SU-DHL-6 (cell line): ENCODE data around the gene ZNF80.

Experiments
- H2AFZ ChIP-seq: fragments of 200-600 bp; sonication (generic); 2 replicates; pipeline ENCODE4 v1.6.1; 2014; ENCODE audit warnings: low read depth, mild to moderate bottlenecking, moderate library complexity, mixed read lengths, antibody characterized with exemption, low read length; ENCODE audit not compliant: severe bottlenecking
- H3F3A ChIP-seq: fragments of 200-600 bp; shearing (Covaris generic); 2 replicates; pipeline ENCODE4 v1.6.0; 2016; ENCODE audit warnings: antibody characterized with exemption, mild to moderate bottlenecking; ENCODE audit not compliant: insufficient read depth
- H3K27ac ChIP-seq: fragments of 200-600 bp; sonication (generic); 2 replicates; pipeline ENCODE4 v1.5.1; 2016; ENCODE audit warnings: low read depth, mild to moderate bottlenecking, low read length, moderate library complexity, mixed read lengths
- H3K27me3 ChIP-seq: fragments of 200-600 bp; sonication (generic), shearing (Covaris generic); 2 replicates; pipeline ENCODE4 v1.6.0; 2014; ENCODE audit warnings: mild to moderate bottlenecking, low read length
- H3K36me3 ChIP-seq: fragments of 200-600 bp; sonication (generic); 2 replicates; pipeline ENCODE4 v1.6.1; 2014; ENCODE audit warnings: mild to moderate bottlenecking, low read length, mixed read lengths
- H3K4me2 ChIP-seq: fragments of 300-600, 200-600 bp; shearing (Covaris generic), sonication (generic); 2 replicates; pipeline ENCODE4 v1.6.0; 2014; ENCODE audit warnings: low read length, low read depth, mild to moderate bottlenecking; ENCODE audit not compliant: poor library complexity, severe bottlenecking
- H3K4me3 ChIP-seq: fragments of 200-600 bp; sonication (generic); 2 replicates; pipeline ENCODE4 v1.5.1; 2014; ENCODE audit warnings: antibody characterized with exemption, low read length, mild to moderate bottlenecking, mixed read lengths; ENCODE audit not compliant: insufficient read depth, poor library complexity, severe bottlenecking
- H3K79me2 ChIP-seq: fragments of 200-600 bp; sonication (generic); 2 replicates; pipeline ENCODE4 v1.6.1; 2014; ENCODE audit warnings: mild to moderate bottlenecking, low read length, moderate library complexity; ENCODE audit not compliant: insufficient read depth
- H3K9ac ChIP-seq: fragments of 200-600 bp; sonication (generic); 2 replicates; pipeline ENCODE4 v1.7.0; 2014; ENCODE audit warnings: mild to moderate bottlenecking, low read length
- H3K9me2 ChIP-seq: fragments of 200-600 bp; sonication (generic); replicated peaks from 2 replicates; pipeline ENCODE4 v1.6.1; 2014; ENCODE audit warnings: low read length; ENCODE audit not compliant: insufficient read depth
- H3K9me3 ChIP-seq: fragments of 200-600 bp; sonication (generic); 2 replicates; pipeline ENCODE4 v1.6.1; 2014; ENCODE audit warnings: low read length, mixed read lengths; ENCODE audit not compliant: insufficient read depth
- H4K20me1 ChIP-seq: fragments of 200-600 bp; sonication (generic); 2 replicates; pipeline ENCODE4 v1.6.1; 2014; ENCODE audit warnings: low read depth, mild to moderate bottlenecking, antibody characterized with exemption, low read length, moderate library complexity, mixed read lengths
- EZH2phosphoT487 ChIP-seq: fragments of 200-600 bp; sonication (generic), shearing (Covaris generic); conservative IDR thresholded peaks from 2 replicates; pipeline ENCODE4 v1.6.1; 2018; ENCODE audit warnings: mild to moderate bottlenecking, antibody characterized with exemption, low read length, moderate library complexity, mixed read lengths
- TF ChIP-seq, protein P1 (sequence below): fragments of 200-600 bp; sonication (generic); IDR thresholded peaks from one replicate; pipeline ENCODE4 v1.5.1; 2017; ENCODE audit warnings: antibody characterized with exemption, mild to moderate bottlenecking, low read length, moderate library complexity; ENCODE audit not compliant: insufficient read depth, poor library complexity, severe bottlenecking

ZNF80 gene

DNA sequence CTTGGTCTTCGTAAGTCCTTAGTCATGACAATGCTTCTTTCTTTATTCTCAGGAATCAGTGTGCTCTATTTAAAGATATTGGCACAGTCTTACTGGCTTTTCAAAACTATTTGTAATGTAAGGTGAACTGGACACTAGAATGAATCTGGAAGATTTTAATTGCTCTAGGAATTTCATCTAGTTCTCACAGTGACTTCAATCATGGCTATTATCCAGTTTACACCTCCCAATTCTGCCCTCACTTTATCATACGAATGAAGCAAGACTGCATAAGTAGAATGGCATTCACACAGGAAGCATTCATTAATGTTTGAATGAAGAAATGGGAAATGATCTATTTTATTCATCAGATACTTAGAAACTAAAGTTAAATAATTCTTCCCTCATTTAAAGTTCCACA, 31.8 kb downstream of the ZNF80 start:
- Histone ChIP-seq H3K79me2 (no peaks in the 10 kb centered on the region), H3K27ac (no peak overlapping the region), H3K9me2 (no peaks in the 10 kb centered on the region), H3K9ac (no peak overlapping the region), H3K9me3 (no peaks in the 10 kb centered on the region), H3K4me2 (no peak overlapping the region), H3K27me3 (no peaks in the 10 kb centered on the region), H3K4me3 (no peak overlapping the region), H3F3A (no peaks in the 10 kb centered on the region), H3K36me3 (no peaks in the 10 kb centered on the region), H2AFZ (no peak overlapping the region), H4K20me1 (no peaks in the 10 kb centered on the region)
- TF ChIP-seq, protein P1, sequence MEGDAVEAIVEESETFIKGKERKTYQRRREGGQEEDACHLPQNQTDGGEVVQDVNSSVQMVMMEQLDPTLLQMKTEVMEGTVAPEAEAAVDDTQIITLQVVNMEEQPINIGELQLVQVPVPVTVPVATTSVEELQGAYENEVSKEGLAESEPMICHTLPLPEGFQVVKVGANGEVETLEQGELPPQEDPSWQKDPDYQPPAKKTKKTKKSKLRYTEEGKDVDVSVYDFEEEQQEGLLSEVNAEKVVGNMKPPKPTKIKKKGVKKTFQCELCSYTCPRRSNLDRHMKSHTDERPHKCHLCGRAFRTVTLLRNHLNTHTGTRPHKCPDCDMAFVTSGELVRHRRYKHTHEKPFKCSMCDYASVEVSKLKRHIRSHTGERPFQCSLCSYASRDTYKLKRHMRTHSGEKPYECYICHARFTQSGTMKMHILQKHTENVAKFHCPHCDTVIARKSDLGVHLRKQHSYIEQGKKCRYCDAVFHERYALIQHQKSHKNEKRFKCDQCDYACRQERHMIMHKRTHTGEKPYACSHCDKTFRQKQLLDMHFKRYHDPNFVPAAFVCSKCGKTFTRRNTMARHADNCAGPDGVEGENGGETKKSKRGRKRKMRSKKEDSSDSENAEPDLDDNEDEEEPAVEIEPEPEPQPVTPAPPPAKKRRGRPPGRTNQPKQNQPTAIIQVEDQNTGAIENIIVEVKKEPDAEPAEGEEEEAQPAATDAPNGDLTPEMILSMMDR, result no peak
- no peak for TF ChIP-seq EZH2phosphoT487

DNA sequence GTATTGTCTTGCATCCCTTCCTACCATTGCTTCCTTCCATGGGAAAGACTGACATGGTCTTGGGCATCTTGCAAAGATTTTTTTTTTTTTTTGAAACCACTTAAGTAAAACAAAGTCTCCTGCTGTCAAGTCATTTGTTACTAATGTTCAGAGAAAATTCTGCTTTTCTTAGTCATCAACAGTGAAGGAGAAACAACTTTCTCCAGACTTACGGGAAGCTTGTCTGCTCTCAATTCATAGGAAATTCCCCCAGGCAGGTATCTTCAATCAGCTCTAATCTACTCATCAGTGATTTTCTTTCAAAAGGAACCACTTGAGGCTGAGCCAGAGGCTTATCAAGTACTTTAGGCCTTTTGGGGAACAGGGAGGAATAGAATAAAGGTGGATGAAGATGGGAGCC, 42.6 kb downstream of the ZNF80 start:
- H3F3A ChIP-seq, result no peaks in the 10 kb centered on the region
- no peaks in the 10 kb centered on the region for H4K20me1 ChIP-seq
- H3K9me2 ChIP-seq, result no peaks in the 10 kb centered on the region
- H3K27ac ChIP-seq, result no peak overlapping the region
- H3K36me3 ChIP-seq, result no peaks in the 10 kb centered on the region
- H2AFZ ChIP-seq, result no peak overlapping the region
- no peaks in the 10 kb centered on the region for H3K79me2 ChIP-seq
- no peak overlapping the region for H3K4me3 ChIP-seq
- H3K4me2 ChIP-seq, result no peak overlapping the region
- H3K9ac ChIP-seq, result no peak overlapping the region
- no peaks in the 10 kb centered on the region for H3K27me3 ChIP-seq
- no peaks in the 10 kb centered on the region for H3K9me3 ChIP-seq
- TF ChIP-seq, protein P1, result no peak
- no peak for TF ChIP-seq EZH2phosphoT487

DNA sequence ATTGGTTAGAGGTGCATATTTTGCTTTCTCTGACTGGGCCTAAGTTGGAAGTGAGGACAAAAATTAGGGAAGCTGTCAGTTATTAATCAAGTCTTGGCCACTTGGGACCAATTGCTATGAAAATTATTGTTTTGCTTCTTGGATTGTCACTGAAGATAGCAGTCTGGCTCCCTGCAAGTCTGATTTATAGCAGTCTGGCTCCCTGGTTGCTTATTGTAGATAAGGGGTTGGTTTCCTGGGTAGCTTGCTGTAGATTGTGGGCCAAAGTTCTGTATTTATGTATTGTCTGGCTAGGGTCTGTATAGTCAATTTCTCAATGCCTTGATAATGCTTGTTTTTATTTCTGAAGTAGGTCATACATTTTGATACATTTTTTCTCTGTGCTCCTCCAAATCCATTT, 45.2 kb downstream of the ZNF80 start:
- no peaks in the 10 kb centered on the region for H3K36me3 ChIP-seq
- no peak overlapping the region for H3K9ac ChIP-seq
- H3K27me3 ChIP-seq, result no peaks in the 10 kb centered on the region
- TF ChIP-seq, protein P1, result no peak
- TF ChIP-seq EZH2phosphoT487, result no peak
- H2AFZ ChIP-seq, result no peak overlapping the region
- H3K27ac ChIP-seq, result no peak overlapping the region
- H3K79me2 ChIP-seq, result no peaks in the 10 kb centered on the region
- H3K9me2 ChIP-seq, result no peaks in the 10 kb centered on the region
- H3K9me3 ChIP-seq, result no peaks in the 10 kb centered on the region
- H4K20me1 ChIP-seq, result no peaks in the 10 kb centered on the region
- no peak overlapping the region for H3K4me2 ChIP-seq
- H3K4me3 ChIP-seq, result no peak overlapping the region
- no peaks in the 10 kb centered on the region for H3F3A ChIP-seq

DNA sequence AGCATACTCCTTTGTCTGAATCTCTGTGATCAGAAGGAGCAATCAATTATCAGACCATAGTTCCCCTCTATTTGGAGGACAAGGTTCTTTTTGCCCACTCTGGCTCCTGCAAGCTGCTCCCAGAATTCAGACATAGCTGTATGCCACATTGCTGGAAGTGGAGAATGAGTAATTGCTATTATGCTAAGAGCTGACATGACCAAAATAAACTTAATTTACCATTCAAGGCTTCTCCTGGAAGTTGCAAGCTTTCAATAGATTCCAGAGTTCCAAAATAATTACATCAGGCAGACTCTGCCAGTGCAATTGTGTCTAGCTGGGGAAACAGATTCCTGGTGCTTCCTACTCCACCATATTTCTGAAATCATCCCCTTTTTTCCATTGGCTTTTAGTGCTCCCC, 50.9 kb downstream of the ZNF80 start:
- TF ChIP-seq EZH2phosphoT487, result no peak
- TF ChIP-seq, protein P1, result no peak
- H2AFZ ChIP-seq, result no peak overlapping the region
- H3K79me2 ChIP-seq, result no peaks in the 10 kb centered on the region
- no peak overlapping the region for H3K4me2 ChIP-seq
- H3K27me3 ChIP-seq, result no peaks in the 10 kb centered on the region
- H3K4me3 ChIP-seq, result no peak overlapping the region
- H4K20me1 ChIP-seq, result no peaks in the 10 kb centered on the region
- H3F3A ChIP-seq, result no peaks in the 10 kb centered on the region
- H3K9me3 ChIP-seq, result no peaks in the 10 kb centered on the region
- no peak overlapping the region for H3K9ac ChIP-seq
- H3K36me3 ChIP-seq, result no peaks in the 10 kb centered on the region; the same call in 1 of the 2 replicates
- H3K27ac ChIP-seq, result no peak overlapping the region
- H3K9me2 ChIP-seq, result no peaks in the 10 kb centered on the region
